WERI-Rb-1 (cell line): ENCODE measurements around the gene GFOD2.

Experiments
- DNase-seq: peaks from one replicate; pipeline ENCODE4 v3.0.0-alpha.2; 2020
- H3K27ac ChIP-seq: fragments of 250-450 bp; sonication (Bioruptor Pico); 2 replicates; pipeline ENCODE4 v1.5.1; 2020; ENCODE audit warnings: mild to moderate bottlenecking, moderate library complexity
- H3K27me3 ChIP-seq: fragments of 250-450 bp; sonication (Bioruptor Pico); 2 replicates; pipeline ENCODE4 v1.5.1; 2021; ENCODE audit warnings: mild to moderate bottlenecking, low read depth, moderate library complexity; ENCODE audit not compliant: insufficient read depth, severe bottlenecking
- H3K36me3 ChIP-seq: fragments of 250-450 bp; sonication (Bioruptor Pico); 2 replicates; pipeline ENCODE4 v1.5.1; 2020; ENCODE audit warnings: mild to moderate bottlenecking, moderate library complexity
- H3K4me3 ChIP-seq: 2 replicates; pipeline ENCODE4 v1.5.1; 2011; ENCODE audit warnings: low read depth, mild to moderate bottlenecking, control low read depth, low read length
- H3K9me3 ChIP-seq: fragments of 250-450 bp; sonication (Bioruptor Pico); 2 replicates; pipeline ENCODE4 v1.5.1; 2021; ENCODE audit warnings: mild to moderate bottlenecking, moderate library complexity; ENCODE audit not compliant: severe bottlenecking
- CTCF ChIP-seq: IDR thresholded peaks from 2 replicates; pipeline ENCODE4 v1.5.1; 2011; ENCODE audit warnings: low read depth, mild to moderate bottlenecking, control low read depth, inconsistent platforms, low read length

Gene GFOD2

DNA sequence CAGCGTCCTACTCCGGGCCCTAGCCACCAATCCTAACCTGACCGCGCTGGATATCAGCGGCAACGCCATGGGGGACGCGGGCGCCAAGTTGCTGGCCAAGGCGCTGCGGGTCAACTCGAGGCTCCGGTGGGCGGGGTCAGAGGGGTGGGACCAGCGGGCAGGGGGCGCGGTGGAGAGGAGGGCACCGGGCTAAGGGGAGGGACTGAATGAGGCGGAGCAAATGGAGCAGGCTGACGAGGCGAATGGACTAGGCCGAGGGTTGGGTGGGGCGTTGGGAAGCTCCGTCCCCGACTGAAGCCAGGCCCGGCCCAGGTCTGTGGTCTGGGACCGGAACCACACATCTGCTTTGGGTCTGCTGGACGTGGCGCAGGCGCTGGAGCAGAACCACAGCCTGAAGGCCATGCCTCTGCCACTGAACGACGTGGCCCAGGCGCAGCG lies 69.6 kb downstream of the GFOD2 start:
- no peak for DNase-seq
- H3K4me3 ChIP-seq = no peak overlapping the region
- H3K27ac ChIP-seq = no peak overlapping the region
- TF ChIP-seq CTCF = no peak
- peaks cover 21% of the 10 kb centered on the region for H3K36me3 ChIP-seq
- H3K9me3 ChIP-seq = no peaks in the 10 kb centered on the region
- H3K27me3 ChIP-seq = no peaks in the 10 kb centered on the region

DNA sequence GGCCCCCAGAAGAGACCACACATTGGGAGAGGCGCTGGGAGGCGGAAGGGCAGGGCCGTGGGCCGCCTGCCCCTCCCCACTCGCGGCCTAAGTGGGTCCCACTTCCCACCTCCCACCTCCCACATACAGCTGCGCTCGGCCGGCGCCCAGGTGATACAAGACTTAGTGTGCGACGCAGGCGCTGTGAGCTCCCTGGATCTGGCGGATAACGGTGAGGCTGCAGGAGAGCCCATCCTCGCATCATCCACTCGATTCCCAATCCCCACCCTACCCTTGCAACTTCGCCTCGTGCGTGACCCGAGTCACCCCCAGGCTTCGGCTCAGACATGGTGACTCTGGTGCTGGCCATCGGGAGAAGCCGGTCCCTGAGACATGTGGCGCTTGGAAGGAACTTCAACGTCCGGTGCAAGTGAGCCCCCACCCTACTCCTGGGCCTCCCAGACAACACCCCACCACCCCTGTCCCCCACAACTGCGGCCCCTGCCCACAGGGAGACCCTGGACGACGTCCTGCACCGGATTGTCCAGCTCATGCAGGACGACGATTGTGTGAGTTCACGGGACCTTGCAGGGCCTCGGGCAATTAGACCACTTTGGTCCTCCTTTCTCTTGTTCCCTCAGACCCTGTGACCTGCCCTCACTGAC lies 70.2 kb downstream of the GFOD2 start:
- no peak overlapping the region for H3K27ac ChIP-seq
- TF ChIP-seq CTCF = no peak
- H3K4me3 ChIP-seq = no peak overlapping the region
- H3K9me3 ChIP-seq = no peaks in the 10 kb centered on the region
- no peaks in the 10 kb centered on the region for H3K27me3 ChIP-seq
- DNase-seq = no peak
- H3K36me3 ChIP-seq = peaks cover 16% of the 10 kb centered on the region

DNA sequence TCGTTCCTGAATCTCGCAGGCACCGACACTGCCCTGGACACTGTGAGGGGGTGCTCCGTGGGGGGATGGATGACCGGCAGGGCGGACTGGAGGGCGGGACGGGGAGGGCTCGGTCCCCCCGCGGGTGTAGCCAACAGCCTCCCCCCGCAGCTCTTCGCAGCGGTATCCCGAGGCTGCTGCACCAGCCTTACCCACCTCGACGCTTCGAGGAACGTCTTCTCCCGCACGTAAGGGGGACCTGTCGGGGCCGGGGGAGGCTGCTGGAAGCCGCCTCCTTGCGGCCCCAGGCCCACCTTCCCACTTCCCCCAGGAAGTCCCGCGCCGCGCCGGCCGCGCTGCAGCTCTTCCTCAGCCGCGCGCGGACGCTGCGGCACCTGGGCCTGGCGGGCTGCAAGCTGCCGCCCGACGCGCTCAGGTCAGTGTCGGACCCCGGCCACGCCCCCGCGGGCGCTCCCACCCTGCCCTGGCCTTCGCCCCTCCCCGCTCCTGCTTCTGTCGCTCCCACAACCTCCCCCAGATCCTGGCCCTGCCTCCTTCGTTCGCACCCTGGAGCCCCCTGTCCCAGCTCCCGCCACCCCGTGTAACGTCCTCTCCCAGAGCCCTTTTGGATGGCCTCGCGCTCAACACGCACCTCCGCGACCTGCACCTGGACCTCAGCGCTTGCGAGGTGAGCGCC lies 70.9 kb downstream of the GFOD2 start:
- Histone ChIP-seq H3K27ac (no peak overlapping the region), H3K36me3 (peaks cover 14% of the 10 kb centered on the region), H3K4me3 (no peak overlapping the region), H3K9me3 (no peaks in the 10 kb centered on the region), H3K27me3 (no peaks in the 10 kb centered on the region)
- no peak for DNase-seq
- TF ChIP-seq CTCF = no peak

DNA sequence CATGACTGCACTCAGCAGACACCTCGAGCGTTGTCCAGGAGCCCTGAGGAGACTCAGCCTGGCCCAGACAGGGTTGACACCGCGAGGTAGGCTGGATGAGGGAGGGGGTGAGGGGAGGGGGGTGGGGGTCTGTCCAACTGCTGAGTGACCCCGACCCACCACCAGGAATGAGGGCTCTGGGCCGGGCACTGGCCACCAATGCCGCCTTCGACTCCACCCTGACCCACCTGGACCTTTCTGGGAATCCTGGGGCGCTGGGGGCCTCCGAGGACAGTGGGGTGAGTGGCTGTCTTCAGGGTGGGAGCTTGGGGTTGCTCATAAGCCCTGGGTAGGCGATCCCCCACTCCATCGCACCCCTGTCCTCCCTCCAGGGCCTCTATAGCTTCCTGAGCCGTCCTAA lies 71.4 kb downstream of the GFOD2 start:
- no peaks in the 10 kb centered on the region for H3K27me3 ChIP-seq
- no peak overlapping the region for H3K27ac ChIP-seq
- no peak for TF ChIP-seq CTCF
- H3K36me3 ChIP-seq = peaks cover 14% of the 10 kb centered on the region
- H3K4me3 ChIP-seq = no peak overlapping the region
- DNase-seq = no peak
- H3K9me3 ChIP-seq = no peaks in the 10 kb centered on the region

GRCh38 chr16:67647111-67647651 lies 71.9 kb downstream of the GFOD2 start:
- no peak for DNase-seq
- H3K9me3 ChIP-seq = no peaks in the 10 kb centered on the region
- no peak overlapping the region for H3K4me3 ChIP-seq
- H3K36me3 ChIP-seq = peaks cover 10% of the 10 kb centered on the region
- H3K27ac ChIP-seq = no peak overlapping the region
- H3K27me3 ChIP-seq = no peaks in the 10 kb centered on the region
- no peak for TF ChIP-seq CTCF
